ENCODE results near the gene CDH24. TPM values are rescaled to one million over a fixed set of nuclear protein-coding genes. Genes with fewer than 3 reads are reported as not detected.

The CDH24 gene
- total and polyA plus RNA-seq, 5 donors: 0.95 to 2.5 (median 2.3) TPM

GRCh38 chr14:23070262-23071129 is 13.2 kb upstream of the CDH24 start:
- H3K27ac ChIP-seq (ENCODE audit: low read length): peak overlapping the region; percentile 51
- peaks cover 4% of the 10 kb centered on the region for H3K4me1 ChIP-seq (ENCODE audit: control insufficient read depth, insufficient read depth, low read length)
- no peaks in the 10 kb centered on the region for H3K27me3 ChIP-seq (ENCODE audit: control insufficient read depth, insufficient read depth)
- peak in 1 of 3 donors; percentile 29 for DNase-seq
- H3K4me3 ChIP-seq (ENCODE audit: low read length): peak overlapping the region; percentile 84
- no peaks in the 10 kb centered on the region for H3K9me3 ChIP-seq (ENCODE audit: control insufficient read depth, low read length)
- no peak for ATAC-seq
- intact Hi-C loops (cut with DNase I): no loop called here
- WGBS: 9% methylated on average over 10 of the region's 10 CpGs

GRCh38 chr14:23069413-23069806 is 12.1 kb upstream of the CDH24 start:
- WGBS: 87% methylated on average over 4 of the region's 4 CpGs
- ATAC-seq: no peak
- Histone ChIP-seq H3K27me3 (ENCODE audit: control insufficient read depth, insufficient read depth) (no peaks in the 10 kb centered on the region), H3K4me3 (ENCODE audit: low read length) (no peak overlapping the region), H3K9me3 (ENCODE audit: control insufficient read depth, low read length) (no peaks in the 10 kb centered on the region), H3K4me1 (ENCODE audit: control insufficient read depth, insufficient read depth, low read length) (peaks cover 4% of the 10 kb centered on the region), H3K27ac (ENCODE audit: low read length) (peak overlapping the region; percentile 10)
- peak in 1 of 3 donors; percentile 37 for DNase-seq
- intact Hi-C loops (cut with DNase I): no loop called here

DNA sequence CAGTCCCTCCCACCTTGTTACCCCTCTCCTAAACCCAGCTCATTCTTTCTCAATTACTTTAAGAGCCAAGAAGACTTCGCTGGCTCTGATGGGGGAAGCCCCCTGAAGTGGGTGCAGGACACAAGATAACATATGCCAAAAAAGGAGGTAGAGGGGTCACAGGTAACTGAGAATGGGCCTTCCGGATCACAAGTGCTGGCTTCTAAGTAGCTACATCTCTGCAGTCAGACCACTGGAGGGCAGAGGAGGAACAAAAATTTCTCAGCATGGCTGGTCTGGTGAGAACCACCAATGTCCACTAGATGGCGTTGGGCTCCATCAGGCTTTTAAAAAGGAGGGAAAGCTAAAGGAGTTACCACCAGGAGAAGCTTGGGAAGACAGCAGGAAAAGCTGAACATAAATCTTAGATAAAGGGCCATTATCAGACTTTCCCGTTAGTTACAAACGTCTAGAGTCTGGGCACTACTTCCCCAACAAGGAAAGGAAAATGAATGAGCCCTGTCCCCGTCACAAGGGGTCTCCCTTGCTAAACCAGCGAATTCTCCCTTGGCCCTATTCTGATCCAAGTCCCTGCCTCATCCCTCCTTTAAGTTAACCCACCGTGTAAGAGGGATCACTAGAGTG is 11.6 kb upstream of the CDH24 start:
- DNase-seq: peak; percentile 68 to 84 (median 74)
- no peak overlapping the region for H3K4me3 ChIP-seq (ENCODE audit: low read length)

DNA sequence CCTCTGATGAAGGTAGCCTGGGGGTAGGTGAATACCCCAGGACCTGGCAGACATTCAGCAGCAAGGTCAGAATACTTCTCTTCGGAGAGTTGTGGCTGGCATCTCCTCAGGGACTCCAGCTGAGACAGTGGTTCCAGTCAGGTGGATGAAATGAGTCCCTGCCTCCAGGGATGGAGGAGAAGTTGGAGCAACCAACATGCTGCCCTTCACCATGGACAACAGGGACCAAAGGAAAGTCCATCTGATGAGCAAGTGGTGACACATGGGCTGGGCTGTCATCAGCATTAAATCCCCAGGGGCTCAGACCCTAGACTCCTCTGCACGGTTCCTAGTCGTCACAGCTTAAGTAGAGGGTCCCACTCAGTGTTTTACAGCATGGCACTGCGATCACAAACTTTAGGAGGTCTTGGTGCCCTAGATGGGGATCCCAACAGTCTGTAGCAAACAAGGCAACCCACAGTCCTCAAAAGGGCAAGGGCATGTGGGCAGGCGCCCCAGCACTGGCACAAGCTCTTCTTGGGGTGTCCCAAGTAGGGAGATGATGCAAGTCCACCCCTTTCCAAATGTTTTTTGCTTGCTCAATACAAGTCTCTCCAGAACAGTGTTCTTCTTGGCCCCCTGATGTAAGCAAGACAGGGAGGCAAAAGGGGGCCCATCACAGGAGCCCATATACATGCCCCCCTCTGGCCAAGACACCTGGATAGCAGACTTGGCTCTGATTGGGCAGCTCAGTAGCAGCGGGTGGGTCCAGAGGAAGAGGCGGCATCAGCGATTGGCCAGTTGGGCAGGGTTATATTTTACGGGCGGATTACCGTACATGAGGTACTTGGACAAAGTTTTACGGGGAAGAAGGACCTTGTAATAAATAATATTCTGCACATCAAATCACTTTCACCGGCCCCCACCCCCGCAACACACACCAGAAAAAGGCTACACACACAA is 10.8 kb upstream of the CDH24 start:
- Histone ChIP-seq H3K9me3 (ENCODE audit: control insufficient read depth, low read length) (no peaks in the 10 kb centered on the region), H3K27me3 (ENCODE audit: control insufficient read depth, insufficient read depth) (no peaks in the 10 kb centered on the region), H3K4me1 (ENCODE audit: control insufficient read depth, insufficient read depth, low read length) (peaks cover 4% of the 10 kb centered on the region), H3K27ac (ENCODE audit: low read length) (no peak overlapping the region), H3K4me3 (ENCODE audit: low read length) (no peak overlapping the region)
- ATAC-seq (no peak), DNase-seq (peak in 2 of 3 donors; percentile 41 to 49)
- intact Hi-C loops (cut with DNase I): no loop called here
- WGBS: 73% methylated on average over 14 of the region's 14 CpGs

More for the DNA sequence above, 11.6 kb upstream of the CDH24 start:
- Histone ChIP-seq H3K9me3 (ENCODE audit: control insufficient read depth, low read length) (no peaks in the 10 kb centered on the region), H3K27me3 (ENCODE audit: control insufficient read depth, insufficient read depth) (no peaks in the 10 kb centered on the region), H3K27ac (ENCODE audit: low read length) (no peak overlapping the region), H3K4me1 (ENCODE audit: control insufficient read depth, insufficient read depth, low read length) (peaks cover 4% of the 10 kb centered on the region)
- intact Hi-C loops (cut with DNase I): no loop called here
- 27% methylated on average over 8 of the region's 8 CpGs for WGBS
- peak; percentile 66 to 68 for ATAC-seq

DNA sequence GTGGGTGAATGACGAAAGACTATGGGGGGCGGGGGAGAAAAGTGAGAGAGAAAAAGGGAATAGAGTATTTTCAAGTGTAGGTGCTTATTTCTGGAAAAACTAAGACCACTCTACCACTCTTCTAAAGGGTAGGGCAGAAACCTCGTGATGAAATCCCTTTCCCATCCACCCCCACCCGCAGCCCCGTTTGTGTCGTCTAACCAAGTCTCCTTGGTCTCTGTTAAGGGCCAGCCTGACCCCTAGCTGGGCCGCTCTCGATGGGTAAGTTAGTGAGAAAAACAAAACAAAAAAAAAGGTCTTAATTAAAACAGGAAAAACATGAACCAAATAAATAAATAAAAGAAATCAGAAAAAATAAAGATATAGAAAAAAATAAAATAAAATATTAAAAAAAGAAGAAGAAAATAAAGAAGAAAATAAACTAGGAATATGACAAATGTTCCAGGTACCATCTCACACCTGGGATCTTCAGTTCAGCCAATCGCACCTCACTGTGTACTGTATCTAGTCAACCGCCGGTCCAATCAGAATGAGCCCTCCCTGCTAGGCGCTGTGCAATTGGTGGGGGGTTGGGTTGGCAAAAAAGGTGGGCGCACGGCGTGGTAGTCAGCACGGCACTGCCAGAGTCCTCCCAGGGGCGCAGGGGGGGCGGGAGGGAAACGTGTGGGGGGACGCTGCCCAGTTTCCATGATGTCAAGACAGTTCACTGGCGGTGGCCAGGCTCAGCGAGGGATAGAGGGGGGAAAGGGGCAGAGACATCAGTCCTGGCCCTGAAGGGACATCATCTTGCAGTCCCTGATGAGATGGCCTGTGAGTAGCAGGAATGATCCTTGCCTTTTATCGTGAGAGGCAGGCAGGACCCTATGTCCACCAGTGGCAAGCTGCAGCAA is 9.8 kb upstream of the CDH24 start:
- 87% methylated on average over 23 of the region's 23 CpGs for WGBS
- Histone ChIP-seq H3K27ac (ENCODE audit: low read length) (no peak overlapping the region), H3K9me3 (ENCODE audit: control insufficient read depth, low read length) (no peaks in the 10 kb centered on the region), H3K4me1 (ENCODE audit: control insufficient read depth, insufficient read depth, low read length) (peaks cover 5% of the 10 kb centered on the region), H3K27me3 (ENCODE audit: control insufficient read depth, insufficient read depth) (no peaks in the 10 kb centered on the region), H3K4me3 (ENCODE audit: low read length) (no peak overlapping the region)
- no peak for ATAC-seq
- DNase-seq: peak in 2 of 3 donors; percentile 29 to 61
- intact Hi-C loops (cut with DNase I): no loop called here

- 86% methylated on average over 3 of the region's 3 CpGs for WGBS
- H3K27me3 ChIP-seq (ENCODE audit: control insufficient read depth, insufficient read depth): no peaks in the 10 kb centered on the region
- H3K27ac ChIP-seq (ENCODE audit: low read length): no peak overlapping the region
- intact Hi-C loops (cut with DNase I): no loop called here
- H3K9me3 ChIP-seq (ENCODE audit: control insufficient read depth, low read length): no peaks in the 10 kb centered on the region
- no peak for DNase-seq
- H3K4me3 ChIP-seq (ENCODE audit: low read length): no peak overlapping the region
- peaks cover 5% of the 10 kb centered on the region for H3K4me1 ChIP-seq (ENCODE audit: control insufficient read depth, insufficient read depth, low read length)
- ATAC-seq: no peak
These were observed 9.0 kb upstream of the CDH24 start for GRCh38 chr14:23066368-23066767.

DNA sequence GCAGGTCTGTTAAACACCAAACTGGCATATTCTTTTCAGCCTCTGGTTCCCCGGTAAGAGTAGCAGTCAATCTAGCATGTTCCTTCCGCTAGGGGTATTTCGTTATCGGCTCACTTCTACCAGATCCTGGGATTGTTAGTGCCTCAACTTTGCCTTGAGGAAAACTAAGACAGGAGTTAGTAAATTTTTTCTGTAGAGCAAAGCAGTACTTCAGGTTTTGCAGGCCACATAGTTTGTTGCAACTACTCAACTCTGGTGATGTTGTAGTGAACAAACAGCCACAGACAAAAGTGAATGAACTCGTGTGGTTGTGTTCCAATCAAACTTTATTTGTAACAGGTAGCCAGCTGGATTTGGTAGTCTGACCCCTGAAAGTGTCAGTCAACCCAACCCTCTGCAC is 6.3 kb upstream of the CDH24 start:
- ATAC-seq: no peak

DNA sequence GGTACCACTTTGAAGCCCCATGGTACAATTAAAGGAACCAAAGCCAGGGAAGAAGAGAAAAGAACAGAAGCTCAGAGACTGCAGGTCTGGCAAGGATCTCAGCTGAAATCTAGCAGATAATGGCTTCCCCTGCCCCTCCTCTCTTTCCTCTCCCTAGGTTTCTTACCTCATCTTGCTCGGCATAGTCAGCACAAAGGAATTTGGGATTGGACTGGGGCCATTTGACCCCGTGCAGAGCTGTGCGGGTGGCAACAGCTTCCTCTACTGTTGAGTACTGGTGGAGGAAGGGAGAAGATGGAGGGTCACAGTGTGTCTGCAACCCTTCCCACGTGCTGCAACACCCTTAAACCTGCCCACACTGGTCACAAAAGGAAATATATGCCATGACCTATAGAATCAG is 4.7 kb upstream of the CDH24 start:
- DNase-seq (peak in 2 of 3 donors; percentile 57 to 71), ATAC-seq (peak; percentile 37 to 60)
- intact Hi-C loops (cut with DNase I): no loop called here
- WGBS: 14% methylated on average over 4 of the region's 4 CpGs
- H3K4me3 ChIP-seq (ENCODE audit: low read length): no peak overlapping the region
- no peaks in the 10 kb centered on the region for H3K9me3 ChIP-seq (ENCODE audit: control insufficient read depth, low read length)
- no peak overlapping the region for H3K27ac ChIP-seq (ENCODE audit: low read length)
- no peaks in the 10 kb centered on the region for H3K27me3 ChIP-seq (ENCODE audit: control insufficient read depth, insufficient read depth)
- peaks cover 5% of the 10 kb centered on the region for H3K4me1 ChIP-seq (ENCODE audit: control insufficient read depth, insufficient read depth, low read length)

More for the DNA sequence above, 6.3 kb upstream of the CDH24 start:
- H3K4me1 ChIP-seq (ENCODE audit: control insufficient read depth, insufficient read depth, low read length): peaks cover 5% of the 10 kb centered on the region
- WGBS: 92% methylated on average over 5 of the region's 5 CpGs
- intact Hi-C loops (cut with DNase I): no loop called here
- H3K27ac ChIP-seq (ENCODE audit: low read length): no peak overlapping the region
- H3K4me3 ChIP-seq (ENCODE audit: low read length): no peak overlapping the region
- DNase-seq: no peak
- H3K9me3 ChIP-seq (ENCODE audit: control insufficient read depth, low read length): no peaks in the 10 kb centered on the region
- no peaks in the 10 kb centered on the region for H3K27me3 ChIP-seq (ENCODE audit: control insufficient read depth, insufficient read depth)

- Histone ChIP-seq H3K4me3 (ENCODE audit: low read length) (no peak overlapping the region), H3K4me1 (ENCODE audit: control insufficient read depth, insufficient read depth, low read length) (peaks cover 5% of the 10 kb centered on the region), H3K9me3 (ENCODE audit: control insufficient read depth, low read length) (no peaks in the 10 kb centered on the region), H3K27ac (ENCODE audit: low read length) (no peak overlapping the region), H3K27me3 (ENCODE audit: control insufficient read depth, insufficient read depth) (no peaks in the 10 kb centered on the region)
- WGBS: 92% methylated on average over 17 of the region's 17 CpGs
- intact Hi-C loops (cut with DNase I): no loop called here
- DNase-seq (peak in 1 of 3 donors; percentile 19), ATAC-seq (no peak)
These were observed 3.4 kb upstream of the CDH24 start for GRCh38 chr14:23060536-23061260.

Measured in right cardiac atrium (tissue), 5 donors.